Omental fat pad (tissue), 4 donors: ENCODE data around the gene RXRB. TPM values are rescaled to one million over a fixed set of nuclear protein-coding genes. Genes with fewer than 3 reads are reported as not detected.

Experiments used
- ATAC-seq: fragments of 150-250 bp; one replicate; pipeline ENCODE4 v1.9.1; 2016; ENCODE audit warnings: mild to moderate bottlenecking, moderate library complexity; ENCODE audit not compliant: low FRiP score
- DNase-seq: peaks from one replicate; pipeline ENCODE4 v3.0.0-alpha.2; 2019; ENCODE audit warnings: low spot score
- CTCF ChIP-seq, 3 donors: fragments of 450-650 bp; IDR thresholded peaks; one replicate each; pipeline ENCODE4 v1.5.1; 2016 to 2017; ENCODE audit warnings: antibody characterized with exemption in 3 of 3, mild to moderate bottlenecking in 3 of 3, moderate library complexity in 2 of 3
- total RNA-seq, 4 donors: library from RNA; depleted of rRNA; stranded (reverse); fragments of >200 nt; gene quantifications; one replicate each; pipeline ENCODE4 v1.1.0, GENCODE V29; 2016

RXRB gene
- total RNA-seq, 4 donors from 2014 or later, result 19.9 to 35.9 (median 22.7) TPM

DNA sequence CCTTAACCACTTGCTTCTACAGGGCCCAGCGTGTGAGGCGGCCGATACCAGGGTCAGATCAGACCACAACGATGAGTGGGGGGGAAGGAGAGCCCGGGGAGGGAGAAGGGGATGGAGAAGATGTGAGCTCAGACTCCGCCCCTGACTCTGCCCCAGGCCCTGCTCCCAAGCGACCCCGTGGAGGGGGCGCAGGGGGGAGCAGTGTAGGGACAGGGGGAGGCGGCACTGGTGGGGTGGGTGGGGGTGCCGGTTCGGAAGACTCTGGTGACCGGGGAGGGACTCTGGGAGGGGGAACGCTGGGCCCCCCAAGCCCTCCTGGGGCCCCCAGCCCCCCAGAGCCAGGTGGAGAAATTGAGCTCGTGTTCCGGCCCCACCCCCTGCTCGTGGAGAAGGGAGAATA lies 10.7 kb upstream of the RXRB start:
- DNase-seq (no peak), ATAC-seq (no peak)
- TF ChIP-seq CTCF (IDR thresholded peaks at IDR 0.05), result no peak

GRCh38 chr6:33209856-33210255 lies 9.4 kb upstream of the RXRB start:
- no peak for TF ChIP-seq CTCF (IDR thresholded peaks at IDR 0.05)

DNA sequence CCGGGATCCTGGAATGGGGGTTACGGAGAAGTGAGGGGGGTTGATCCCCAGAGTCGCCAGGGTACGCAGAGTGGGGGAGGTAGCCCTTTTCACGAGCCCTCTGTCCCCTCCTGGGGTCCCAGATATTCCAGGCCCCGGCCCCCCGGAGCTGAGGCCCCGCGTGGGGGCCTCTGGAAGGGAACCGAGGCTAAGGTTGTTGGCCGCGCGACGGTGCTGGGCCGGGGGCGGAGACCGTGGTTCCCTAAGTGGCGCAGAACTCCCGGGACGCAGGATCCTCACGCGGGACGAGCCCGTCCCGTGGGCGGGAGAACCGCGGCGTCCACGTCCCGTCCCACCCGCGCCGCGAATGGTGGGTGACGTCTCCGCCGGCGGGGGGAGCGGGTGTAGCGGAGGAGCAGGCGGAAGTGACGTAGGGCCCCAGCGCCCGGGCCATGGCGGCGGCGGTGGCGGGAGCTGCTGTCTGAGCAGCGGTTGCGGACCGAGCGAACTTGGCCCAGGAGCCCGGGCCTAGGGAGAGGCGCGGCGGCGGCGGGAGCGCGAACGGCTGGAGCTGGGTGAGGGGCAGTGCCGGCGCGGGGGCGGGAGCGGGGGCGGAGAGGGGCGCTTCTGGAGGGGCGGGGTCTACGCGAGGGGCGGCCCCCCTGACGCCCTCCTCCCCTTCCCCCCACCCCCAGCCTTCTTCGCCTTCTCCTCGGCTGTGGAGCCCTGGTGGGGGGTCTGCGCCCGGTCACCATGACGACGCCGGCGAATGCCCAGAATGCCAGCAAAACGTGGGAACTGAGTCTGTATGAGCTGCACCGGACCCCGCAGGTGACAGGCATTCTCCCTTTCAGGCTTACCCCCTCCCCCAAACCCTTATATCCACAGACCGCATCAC lies 7.9 kb upstream of the RXRB start, which contains the start of gene RING1:
TSS of gene RING1 (plus strand) at position 410 of the 877 bp plus-strand sequence. CDS start at position 733, 323 bp downstream.
- DNase-seq (peak; percentile 77), ATAC-seq (peak; percentile 73)
- TF ChIP-seq CTCF (IDR thresholded peaks at IDR 0.05), result no peak

More at GRCh38 chr6:33209856-33210255, 9.4 kb upstream of the RXRB start:
- DNase-seq (no peak), ATAC-seq (no peak)

GRCh38 chr6:33207552-33208090 lies 7.2 kb upstream of the RXRB start:
- DNase-seq (no peak), ATAC-seq (peak; percentile 20)
- no peak for TF ChIP-seq CTCF (IDR thresholded peaks at IDR 0.05)

DNA sequence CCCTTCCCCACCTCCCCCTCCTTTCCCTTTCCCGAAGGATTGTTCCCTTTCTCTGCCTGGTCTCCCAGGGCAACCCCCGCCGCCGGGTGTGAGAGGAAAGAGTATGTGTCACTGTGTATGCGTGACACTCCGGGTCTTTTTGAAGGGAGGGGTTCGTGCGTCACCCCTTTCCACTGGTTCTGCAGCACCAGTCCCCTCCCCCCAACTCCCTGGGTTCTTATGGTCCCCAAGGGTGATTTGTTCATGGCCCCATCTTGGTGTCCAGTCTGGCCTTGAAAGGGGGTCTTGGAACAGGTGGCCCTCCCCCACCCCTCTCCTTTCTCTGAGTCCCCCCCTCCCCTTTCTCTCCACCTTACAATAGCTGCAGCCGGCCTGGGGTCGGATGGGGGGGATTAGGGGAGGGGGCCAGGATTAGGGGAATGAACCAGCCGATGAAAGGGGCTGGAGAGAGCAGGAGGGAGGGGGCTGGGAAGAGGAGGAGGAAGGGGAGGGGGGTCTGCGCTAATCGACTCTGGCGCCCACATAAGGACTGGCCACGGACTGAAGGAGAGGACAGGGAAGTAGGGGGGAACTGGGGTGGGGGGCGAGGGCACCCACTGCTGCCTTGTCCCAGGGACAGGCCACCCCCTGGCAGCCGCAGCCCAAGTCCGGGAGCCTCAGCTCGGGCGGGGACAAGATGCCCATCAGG lies 6.5 kb upstream of the RXRB start:
- no peak for ATAC-seq
- no peak for DNase-seq
- TF ChIP-seq CTCF (IDR thresholded peaks at IDR 0.05), result no peak

- no peak for TF ChIP-seq CTCF (IDR thresholded peaks at IDR 0.05)
- DNase-seq, result no peak
- ATAC-seq, result no peak
These were observed 5.8 kb upstream of the RXRB start for GRCh38 chr6:33206027-33206863.
